GM12873 (cell line): ENCODE results near the gene BANP.

Experiments
- TF ChIP-seq, protein P1 (sequence below): IDR thresholded peaks from 2 replicates; pipeline ENCODE4 v1.5.1; 2012; ENCODE audit warnings: low read depth, mild to moderate bottlenecking, moderate library complexity, low read length, control low read depth; ENCODE audit not compliant: insufficient read depth; ENCODE audit errors: missing control alignments

Gene BANP

DNA sequence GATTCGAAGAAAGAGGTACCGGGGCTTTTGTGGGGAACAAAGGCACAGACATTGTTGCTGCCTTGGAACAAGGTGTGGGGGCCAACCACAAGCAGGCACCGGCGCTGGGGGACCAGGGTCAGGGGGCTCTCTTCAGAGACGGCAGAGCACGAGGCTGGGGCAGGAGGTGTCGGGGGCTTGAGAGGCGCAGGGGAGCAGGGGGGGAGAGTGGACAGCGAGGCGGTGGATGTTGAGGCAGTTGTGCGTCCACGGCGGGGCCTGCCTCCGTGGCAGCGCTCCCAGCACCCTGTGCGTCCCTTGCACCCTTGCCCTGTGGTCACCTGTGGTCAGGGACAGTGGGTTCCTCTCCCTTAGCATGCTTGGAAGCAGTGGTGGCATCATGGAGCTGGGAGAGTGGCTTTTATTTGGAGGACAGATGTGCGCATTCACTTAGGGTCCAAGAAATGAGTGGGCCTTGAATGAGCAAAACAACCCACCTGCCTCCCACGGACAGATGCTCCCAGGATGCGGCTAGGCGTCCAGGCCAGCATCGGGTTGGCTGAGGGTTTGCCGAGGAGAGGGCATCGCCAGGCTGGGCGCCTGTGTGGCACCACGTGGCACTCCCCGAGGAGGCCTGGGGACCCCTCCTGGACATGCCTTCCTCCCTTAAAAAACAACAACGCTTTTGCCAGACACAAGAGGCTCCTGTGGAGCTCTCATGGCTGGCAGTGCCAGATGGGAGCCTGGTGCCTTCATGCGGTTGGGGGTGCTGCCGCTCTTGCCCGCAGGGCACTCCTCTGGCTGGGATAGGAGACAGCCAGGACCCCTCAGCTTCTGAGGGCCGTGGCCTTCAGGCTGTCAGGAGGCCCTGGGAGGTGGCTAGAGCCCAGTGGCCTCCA is 113.0 kb downstream of the BANP start:
- TF ChIP-seq, protein P1, sequence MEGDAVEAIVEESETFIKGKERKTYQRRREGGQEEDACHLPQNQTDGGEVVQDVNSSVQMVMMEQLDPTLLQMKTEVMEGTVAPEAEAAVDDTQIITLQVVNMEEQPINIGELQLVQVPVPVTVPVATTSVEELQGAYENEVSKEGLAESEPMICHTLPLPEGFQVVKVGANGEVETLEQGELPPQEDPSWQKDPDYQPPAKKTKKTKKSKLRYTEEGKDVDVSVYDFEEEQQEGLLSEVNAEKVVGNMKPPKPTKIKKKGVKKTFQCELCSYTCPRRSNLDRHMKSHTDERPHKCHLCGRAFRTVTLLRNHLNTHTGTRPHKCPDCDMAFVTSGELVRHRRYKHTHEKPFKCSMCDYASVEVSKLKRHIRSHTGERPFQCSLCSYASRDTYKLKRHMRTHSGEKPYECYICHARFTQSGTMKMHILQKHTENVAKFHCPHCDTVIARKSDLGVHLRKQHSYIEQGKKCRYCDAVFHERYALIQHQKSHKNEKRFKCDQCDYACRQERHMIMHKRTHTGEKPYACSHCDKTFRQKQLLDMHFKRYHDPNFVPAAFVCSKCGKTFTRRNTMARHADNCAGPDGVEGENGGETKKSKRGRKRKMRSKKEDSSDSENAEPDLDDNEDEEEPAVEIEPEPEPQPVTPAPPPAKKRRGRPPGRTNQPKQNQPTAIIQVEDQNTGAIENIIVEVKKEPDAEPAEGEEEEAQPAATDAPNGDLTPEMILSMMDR, result no peak

DNA sequence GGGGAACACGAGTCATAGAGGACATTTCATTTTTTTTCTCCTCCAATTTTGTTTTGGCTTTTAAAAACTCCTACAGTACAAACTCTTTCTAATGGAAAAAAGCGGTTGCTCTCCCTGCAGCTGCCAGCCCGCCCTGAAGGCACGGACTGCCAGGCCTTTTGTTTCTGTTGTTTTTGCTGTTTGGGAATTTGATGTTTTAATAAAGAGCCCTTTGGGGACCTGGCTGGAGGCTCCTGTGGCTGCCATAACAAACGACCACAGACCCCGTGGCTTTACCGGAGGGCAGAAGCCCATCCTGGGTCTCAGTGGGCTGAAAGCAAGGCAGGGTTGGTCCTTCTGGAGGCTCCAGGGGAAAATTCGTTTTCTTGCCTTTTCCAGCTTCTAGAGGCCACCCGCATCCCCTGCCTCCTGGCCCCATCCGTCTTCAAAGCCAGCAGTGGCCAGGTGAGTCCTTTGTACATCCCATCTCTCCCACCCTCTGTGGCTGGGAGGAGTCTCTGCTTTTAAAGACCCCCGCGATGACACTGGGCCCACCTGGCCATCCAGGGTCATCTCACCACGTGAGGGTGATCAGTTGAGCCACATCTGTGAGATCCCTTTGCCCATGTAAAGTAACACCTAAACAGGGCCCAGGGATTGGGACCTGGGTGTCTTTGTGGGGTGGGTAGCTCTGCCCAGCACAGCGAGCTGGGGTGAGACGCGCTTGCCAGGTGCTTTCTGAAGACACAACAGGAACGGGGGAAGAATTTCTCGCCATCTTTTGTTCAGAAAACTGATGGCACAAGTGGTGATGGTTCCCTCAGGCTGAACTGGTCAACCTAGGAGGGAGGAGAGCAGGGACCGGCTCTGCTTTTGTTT is 113.9 kb downstream of the BANP start:
- TF ChIP-seq, protein P1, result no peak

DNA sequence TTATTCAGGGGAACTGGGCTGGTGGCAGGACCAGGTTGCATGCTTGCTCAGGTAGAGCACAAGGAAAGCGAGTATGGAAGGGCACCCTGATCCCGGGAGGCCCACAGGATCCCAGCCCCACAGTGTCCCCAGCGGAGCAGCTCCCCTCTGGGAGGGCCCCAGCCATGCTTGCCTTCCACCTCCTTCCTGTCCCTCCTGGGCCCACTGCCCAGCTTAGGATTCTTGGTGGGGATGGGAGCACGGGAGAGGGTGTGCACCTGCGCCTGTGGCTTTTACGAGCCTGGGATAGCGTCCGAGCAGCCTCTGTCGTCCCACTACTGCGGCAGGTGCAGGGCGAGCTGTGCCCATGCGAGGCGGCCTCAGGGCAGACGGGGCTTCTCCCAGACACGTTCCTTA is 114.5 kb downstream of the BANP start:
- TF ChIP-seq, protein P1, result no peak

DNA sequence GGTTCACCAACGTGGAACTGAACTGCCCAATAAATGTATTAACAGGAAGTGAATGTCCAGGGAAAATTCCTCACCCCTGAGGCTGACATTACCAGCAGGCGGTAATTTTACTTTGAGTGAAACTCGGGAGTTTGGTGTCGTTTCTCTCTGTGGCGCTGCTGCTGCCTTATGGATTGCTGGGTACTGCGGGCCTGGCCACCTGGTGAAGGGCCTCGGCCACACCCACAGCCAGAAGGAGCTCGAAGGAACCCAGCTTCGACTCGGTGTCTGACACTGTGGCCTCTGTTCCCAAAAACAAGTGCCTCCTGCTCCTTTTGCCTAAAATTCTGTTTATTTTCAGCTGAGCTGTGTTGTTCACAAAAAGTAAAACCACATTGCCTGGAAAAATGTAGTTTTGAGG is 115.0 kb downstream of the BANP start:
- TF ChIP-seq, protein P1, result no peak

DNA sequence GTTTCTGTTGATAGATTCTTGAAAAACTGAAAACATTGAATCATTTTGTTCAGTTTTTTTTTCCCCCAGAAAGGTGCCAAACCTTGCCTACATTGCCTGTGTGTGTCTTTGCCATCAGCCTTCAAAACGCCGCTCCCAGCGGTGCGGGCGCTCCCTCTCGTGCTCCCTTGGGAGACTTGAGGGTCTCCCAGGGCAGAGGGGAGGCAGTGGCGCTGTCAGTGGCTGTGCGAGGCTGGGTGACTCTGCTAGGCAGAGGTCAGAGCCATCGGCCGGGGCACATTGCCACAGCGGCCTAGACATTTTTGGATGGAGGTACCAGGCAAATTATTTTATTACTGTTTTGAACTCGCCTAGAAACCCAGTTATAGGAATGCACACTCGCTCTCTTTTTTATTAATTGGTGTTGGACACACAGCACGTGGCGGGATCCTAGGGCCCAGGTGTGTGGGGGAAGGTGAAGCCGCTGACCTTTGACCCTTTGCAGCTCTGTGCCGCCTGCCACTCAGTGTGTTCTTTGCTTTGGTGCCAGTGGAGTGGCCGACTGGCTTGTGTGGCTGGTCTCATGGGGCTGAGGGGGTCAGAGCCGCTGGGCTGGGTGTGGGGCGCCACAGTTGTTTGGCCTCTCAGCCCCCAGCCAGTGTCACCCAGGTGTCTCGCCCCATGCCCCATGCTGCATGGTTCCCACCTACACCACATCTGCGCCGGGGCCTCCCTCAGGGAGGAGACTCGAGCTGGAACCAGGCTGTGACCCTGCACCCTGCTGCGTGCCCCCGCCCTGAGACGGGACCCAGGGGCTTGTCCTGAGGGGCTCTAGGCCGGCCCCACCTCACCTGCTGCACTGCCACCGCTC is 115.7 kb downstream of the BANP start:
- TF ChIP-seq, protein P1, result no peak

DNA sequence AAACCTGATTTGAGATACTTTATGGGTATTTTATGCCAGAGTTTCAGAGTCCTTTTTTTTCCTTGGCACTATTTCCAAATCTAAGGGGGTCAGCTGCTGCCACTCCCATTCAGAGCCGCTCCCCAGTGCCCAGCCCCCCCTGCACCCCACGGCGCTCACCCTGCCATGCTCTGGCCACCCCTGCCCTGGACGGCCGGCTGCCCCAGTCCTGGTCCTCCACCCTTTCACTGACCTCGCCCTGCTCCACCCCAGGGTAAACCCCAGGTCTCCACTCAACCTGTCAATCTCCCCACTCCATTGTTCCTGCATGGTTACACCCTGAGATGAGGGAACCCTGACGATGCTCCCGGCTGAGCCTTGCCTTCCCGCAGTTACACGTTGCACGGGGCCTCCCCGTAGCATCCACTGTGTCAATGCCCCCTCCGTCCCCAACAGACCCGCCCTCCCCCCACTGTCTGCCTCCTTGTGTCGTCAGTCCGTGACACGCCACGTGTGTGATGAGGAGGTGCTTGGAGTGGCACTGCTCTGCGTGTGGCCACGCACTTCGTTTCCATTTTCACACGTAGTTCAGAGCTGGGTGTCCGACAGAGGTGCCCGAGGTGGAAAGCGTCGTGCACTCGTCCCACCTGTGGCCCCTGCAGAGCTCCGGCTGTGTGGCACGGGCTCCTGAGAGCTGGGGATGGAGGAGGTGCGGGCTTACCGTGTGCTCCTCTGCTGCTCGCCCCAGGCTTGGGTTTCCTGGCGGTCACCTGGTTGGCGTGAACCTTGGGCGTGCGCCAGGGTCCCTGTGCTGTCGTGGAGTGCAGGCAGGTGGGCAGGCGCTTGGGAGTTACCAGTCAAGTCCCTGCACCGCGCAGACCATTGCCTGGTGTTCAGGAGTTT is 116.5 kb downstream of the BANP start:
- TF ChIP-seq, protein P1, result no peak
